ENCODE data around the gene SLX9. TPM values are rescaled to one million over a fixed set of nuclear protein-coding genes. Genes with fewer than 3 reads are reported as not detected.

Gene SLX9
- polyA plus RNA-seq, 1 donor from 2014 or later = 15.4 TPM

GRCh38 chr21:44890961-44891541 lies 48.8 kb upstream of the SLX9 start:
- Histone ChIP-seq H4K20me1 (ENCODE audit: insufficient read depth) (no peaks in the 10 kb centered on the region), H3K4me3 (ENCODE audit: low read length) (no peak overlapping the region), H3K27ac (ENCODE audit: low read length) (no peak overlapping the region), H3K9me2 (ENCODE audit: insufficient read depth, low read length) (no peaks in the 10 kb centered on the region), H3K4me2 (ENCODE audit: low read length) (no peak overlapping the region), H3K9me3 (ENCODE audit: low read length) (no peaks in the 10 kb centered on the region), H3K36me3 (ENCODE audit: insufficient read depth, low read length) (no peaks in the 10 kb centered on the region), H3K27me3 (ENCODE audit: insufficient read depth, low read depth, low read length) (no peaks in the 10 kb centered on the region), H3K79me2 (replicated peaks; ENCODE audit: insufficient read depth, low read length) (no peaks in the 10 kb centered on the region), H3K9ac (ENCODE audit: low read length) (no peak overlapping the region), H2AFZ (ENCODE audit: low read depth, low read length) (no peak overlapping the region), H3F3A (ENCODE audit: insufficient read depth, low read length, poor library complexity, severe bottlenecking) (no peaks in the 10 kb centered on the region)
- no peak for TF ChIP-seq REST (IDR thresholded peaks at IDR 0.05; ENCODE audit: borderline replicate concordance)
- TF ChIP-seq POLR2AphosphoS5 (IDR thresholded peaks at IDR 0.05) = no peak
- TF ChIP-seq EZH2 (IDR thresholded peaks at IDR 0.05; ENCODE audit: borderline replicate concordance, insufficient read depth, low read length, poor library complexity, severe bottlenecking) = no peak
- no peak for TF ChIP-seq MXI1 (conservative IDR thresholded peaks at IDR 0.05; ENCODE audit: poor library complexity, severe bottlenecking)
- TF ChIP-seq CTCF (IDR thresholded peaks at IDR 0.05; ENCODE audit: poor library complexity, severe bottlenecking) = no peak

- no peaks in the 10 kb centered on the region for H3K79me2 ChIP-seq (replicated peaks; ENCODE audit: insufficient read depth, low read length)
- no peaks in the 10 kb centered on the region for H3K27me3 ChIP-seq (ENCODE audit: insufficient read depth, low read depth, low read length)
- H3K4me3 ChIP-seq (ENCODE audit: low read length) = no peak overlapping the region
- H3K9me3 ChIP-seq (ENCODE audit: low read length) = no peaks in the 10 kb centered on the region
- no peak overlapping the region for H2AFZ ChIP-seq (ENCODE audit: low read depth, low read length)
- H3K27ac ChIP-seq (ENCODE audit: low read length) = no peak overlapping the region
- no peak for TF ChIP-seq EP300 (conservative IDR thresholded peaks at IDR 0.05; ENCODE audit: poor library complexity, severe bottlenecking)
- TF ChIP-seq RAD21 (conservative IDR thresholded peaks at IDR 0.05) = no peak
- TF ChIP-seq SMC3 (conservative IDR thresholded peaks at IDR 0.05; ENCODE audit: poor library complexity) = no peak
- no peak for TF ChIP-seq EZH2 (IDR thresholded peaks at IDR 0.05; ENCODE audit: borderline replicate concordance, insufficient read depth, low read length, poor library complexity, severe bottlenecking)
- no peak for TF ChIP-seq MXI1 (conservative IDR thresholded peaks at IDR 0.05; ENCODE audit: poor library complexity, severe bottlenecking)
- no peak overlapping the region for H3K9ac ChIP-seq (ENCODE audit: low read length)
- H3F3A ChIP-seq (ENCODE audit: insufficient read depth, low read length, poor library complexity, severe bottlenecking) = no peaks in the 10 kb centered on the region
- H4K20me1 ChIP-seq (ENCODE audit: insufficient read depth) = no peaks in the 10 kb centered on the region
- no peaks in the 10 kb centered on the region for H3K9me2 ChIP-seq (ENCODE audit: insufficient read depth, low read length)
- no peak overlapping the region for H3K4me2 ChIP-seq (ENCODE audit: low read length)
- H3K36me3 ChIP-seq (ENCODE audit: insufficient read depth, low read length) = no peaks in the 10 kb centered on the region
Observed at GRCh38 chr21:44891631-44892031, 48.2 kb upstream of the SLX9 start.
